Measurements from ENCODE around the gene PERM1.
"Not testable (repeated sequence)": the region's sequence is repeated elsewhere in the genome, so short reads cannot be mapped to it uniquely, and the experiment has no call there.

PERM1 gene

DNA sequence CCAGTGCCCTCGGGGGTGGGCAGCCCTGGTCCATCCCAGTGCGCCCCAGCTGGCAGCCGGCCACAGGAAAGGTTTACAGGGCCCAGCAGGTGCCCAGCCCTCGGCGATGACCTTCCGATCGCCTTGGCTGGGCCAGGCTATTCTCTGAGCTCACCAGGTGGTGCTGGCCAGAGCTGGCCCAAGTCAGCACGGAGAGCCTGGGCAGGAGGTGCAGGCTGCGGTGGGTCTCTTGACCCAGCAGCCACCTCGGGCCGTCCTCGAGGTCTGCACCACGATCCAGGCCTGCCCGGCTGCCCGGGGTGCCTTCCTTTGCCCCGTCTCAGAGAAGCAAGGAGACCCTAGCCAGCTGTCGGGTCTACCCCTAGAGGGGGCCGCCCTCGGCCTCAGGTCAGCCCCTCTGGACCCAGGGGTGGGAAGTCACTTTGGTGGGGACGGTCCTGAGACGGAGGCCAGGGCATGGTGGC, 370 bp downstream of the PERM1 start:
- H3K4me3 ChIP-seq (ENCODE audit: low read depth, low read length) = no peak overlapping the region
- TF ChIP-seq, protein P1, sequence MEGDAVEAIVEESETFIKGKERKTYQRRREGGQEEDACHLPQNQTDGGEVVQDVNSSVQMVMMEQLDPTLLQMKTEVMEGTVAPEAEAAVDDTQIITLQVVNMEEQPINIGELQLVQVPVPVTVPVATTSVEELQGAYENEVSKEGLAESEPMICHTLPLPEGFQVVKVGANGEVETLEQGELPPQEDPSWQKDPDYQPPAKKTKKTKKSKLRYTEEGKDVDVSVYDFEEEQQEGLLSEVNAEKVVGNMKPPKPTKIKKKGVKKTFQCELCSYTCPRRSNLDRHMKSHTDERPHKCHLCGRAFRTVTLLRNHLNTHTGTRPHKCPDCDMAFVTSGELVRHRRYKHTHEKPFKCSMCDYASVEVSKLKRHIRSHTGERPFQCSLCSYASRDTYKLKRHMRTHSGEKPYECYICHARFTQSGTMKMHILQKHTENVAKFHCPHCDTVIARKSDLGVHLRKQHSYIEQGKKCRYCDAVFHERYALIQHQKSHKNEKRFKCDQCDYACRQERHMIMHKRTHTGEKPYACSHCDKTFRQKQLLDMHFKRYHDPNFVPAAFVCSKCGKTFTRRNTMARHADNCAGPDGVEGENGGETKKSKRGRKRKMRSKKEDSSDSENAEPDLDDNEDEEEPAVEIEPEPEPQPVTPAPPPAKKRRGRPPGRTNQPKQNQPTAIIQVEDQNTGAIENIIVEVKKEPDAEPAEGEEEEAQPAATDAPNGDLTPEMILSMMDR (IDR thresholded peaks at IDR 0.05; ENCODE audit: low read depth, low read length, missing control alignments) = no peak
- DNase-seq (ENCODE audit: low read depth) = no peak

DNA sequence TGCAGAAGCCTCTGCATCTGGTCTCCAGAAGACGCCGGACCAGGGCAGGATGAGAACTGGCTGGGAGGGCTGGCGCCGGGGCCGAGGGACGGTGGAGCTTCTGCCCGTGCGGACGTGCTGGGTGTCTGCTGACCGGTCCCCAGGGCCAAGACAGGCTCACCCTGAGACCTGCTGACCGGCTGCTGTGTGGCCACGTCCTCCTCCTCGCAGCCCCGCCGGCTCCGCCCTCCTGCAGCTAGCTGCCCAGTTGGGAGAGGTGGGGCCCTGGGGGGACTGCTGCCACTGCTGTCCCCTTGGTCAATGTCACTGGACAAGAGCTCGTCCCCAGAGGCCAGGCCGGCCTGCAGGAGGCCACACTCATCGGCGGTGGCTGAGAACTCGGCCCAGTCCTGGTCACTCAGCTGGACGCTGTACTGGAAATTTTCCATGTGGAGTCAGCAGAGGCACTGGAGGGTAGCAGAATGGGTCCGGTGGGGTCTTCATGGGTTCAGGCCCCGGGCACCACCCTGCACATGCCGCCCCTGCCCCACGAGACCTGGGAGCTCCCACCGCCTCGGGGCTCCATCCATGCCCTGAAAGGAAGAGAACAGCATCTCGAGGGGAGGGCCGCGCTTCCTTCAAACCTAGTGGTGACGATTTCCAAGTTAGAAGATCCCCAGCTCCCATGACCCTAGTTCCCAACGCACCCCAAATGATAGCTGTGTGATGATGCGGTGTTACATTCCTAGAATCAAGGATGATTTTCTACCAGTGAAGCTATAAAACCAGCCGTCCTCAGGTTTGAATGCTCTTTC, 1.1 kb downstream of the PERM1 start:
- no peak overlapping the region for H3K4me3 ChIP-seq (ENCODE audit: low read depth, low read length)
- DNase-seq (ENCODE audit: low read depth) = no peak
- TF ChIP-seq, protein P1 (IDR thresholded peaks at IDR 0.05; ENCODE audit: low read depth, low read length, missing control alignments) = no peak

DNA sequence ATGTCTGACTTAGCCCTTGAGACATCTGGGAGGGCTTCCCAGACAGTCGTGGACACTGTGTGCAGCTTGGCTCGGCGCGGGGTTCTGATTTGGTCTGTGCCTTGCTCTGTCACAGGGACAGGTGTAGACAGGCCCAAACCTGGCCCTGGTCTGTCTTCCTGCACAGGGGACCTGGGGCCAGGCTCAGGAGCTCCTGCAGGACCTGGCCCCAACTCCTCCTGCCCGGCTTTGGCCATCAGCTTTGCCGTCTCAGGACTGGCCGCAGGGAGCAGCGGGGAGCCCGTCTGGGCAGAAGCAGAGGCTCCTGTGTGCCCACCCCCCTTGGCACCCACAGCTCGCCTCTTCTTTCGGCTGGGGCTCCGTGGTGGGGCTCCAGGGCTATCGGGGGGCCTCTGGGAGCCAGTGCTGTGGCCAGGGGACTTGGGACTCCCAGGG, 1.7 kb downstream of the PERM1 start:
- TF ChIP-seq, protein P1 (IDR thresholded peaks at IDR 0.05; ENCODE audit: low read depth, low read length, missing control alignments) = no peak
- DNase-seq (ENCODE audit: low read depth) = no peak
- no peak overlapping the region for H3K4me3 ChIP-seq (ENCODE audit: low read depth, low read length)

DNA sequence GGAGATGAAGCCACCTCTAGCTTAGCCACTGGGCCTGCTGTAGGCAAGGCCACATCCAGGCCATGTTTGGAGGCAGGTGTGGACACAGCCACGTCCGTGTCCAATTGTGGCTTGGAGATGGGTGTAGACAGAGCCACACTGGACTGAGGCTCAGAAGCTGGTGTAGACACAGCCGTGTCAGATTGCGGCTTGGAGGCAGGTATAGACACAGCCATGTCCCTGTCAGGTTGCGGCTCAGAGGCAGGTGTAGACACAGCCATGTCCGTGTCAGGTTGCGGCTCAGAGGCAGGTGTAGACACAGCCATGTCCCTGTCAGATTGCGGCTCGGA, 2.2 kb downstream of the PERM1 start:
- no peak overlapping the region for H3K4me3 ChIP-seq (ENCODE audit: low read depth, low read length)
- no peak for DNase-seq (ENCODE audit: low read depth)
- TF ChIP-seq, protein P1 (IDR thresholded peaks at IDR 0.05; ENCODE audit: low read depth, low read length, missing control alignments) = no peak

DNA sequence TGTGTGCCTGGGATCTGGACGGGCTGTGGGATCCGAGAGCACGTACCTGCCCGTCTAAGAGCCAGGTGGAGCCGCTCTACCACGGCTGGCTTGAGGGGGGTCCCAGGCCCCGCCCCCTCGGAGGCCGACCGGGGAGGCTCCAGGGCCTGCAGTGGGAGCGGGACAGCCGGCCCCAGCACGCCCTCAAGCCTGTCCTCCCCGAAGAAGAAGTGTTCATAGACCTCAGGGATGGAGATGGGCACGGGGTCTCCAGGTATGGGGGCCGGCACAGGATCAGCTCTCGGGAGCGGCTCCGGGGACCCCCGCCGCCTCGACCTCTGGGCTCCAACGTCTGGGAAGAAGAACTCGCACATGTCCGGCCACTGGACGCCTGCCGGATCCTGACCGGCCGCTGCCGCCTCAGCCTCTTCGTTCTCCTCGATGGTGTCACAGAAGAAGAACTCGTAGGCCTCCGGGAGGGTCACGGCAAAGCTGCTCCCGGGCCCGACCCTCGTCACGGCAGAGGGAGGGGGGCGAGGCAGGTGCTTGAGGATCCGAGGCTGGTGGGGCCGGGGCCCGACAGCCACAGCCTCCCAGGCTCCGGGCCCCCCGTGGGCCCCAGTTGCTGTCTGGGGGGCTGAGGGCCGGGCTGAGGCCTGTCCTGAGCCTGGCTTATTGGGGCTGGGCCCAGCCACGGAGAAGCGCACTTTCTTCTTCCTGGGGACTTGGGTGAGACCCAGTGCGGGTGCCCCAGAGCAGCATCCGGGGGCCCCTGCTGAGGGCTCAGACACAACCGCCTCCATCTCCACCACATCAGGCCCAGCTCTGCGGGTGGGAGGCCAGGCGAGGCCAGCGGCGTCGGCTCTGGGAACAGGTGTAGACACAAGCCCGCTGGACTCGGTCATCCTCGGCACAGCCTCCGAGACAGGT, 2.8 kb downstream of the PERM1 start:
- TF ChIP-seq, protein P1 (IDR thresholded peaks at IDR 0.05; ENCODE audit: low read depth, low read length, missing control alignments) = no peak

DNA sequence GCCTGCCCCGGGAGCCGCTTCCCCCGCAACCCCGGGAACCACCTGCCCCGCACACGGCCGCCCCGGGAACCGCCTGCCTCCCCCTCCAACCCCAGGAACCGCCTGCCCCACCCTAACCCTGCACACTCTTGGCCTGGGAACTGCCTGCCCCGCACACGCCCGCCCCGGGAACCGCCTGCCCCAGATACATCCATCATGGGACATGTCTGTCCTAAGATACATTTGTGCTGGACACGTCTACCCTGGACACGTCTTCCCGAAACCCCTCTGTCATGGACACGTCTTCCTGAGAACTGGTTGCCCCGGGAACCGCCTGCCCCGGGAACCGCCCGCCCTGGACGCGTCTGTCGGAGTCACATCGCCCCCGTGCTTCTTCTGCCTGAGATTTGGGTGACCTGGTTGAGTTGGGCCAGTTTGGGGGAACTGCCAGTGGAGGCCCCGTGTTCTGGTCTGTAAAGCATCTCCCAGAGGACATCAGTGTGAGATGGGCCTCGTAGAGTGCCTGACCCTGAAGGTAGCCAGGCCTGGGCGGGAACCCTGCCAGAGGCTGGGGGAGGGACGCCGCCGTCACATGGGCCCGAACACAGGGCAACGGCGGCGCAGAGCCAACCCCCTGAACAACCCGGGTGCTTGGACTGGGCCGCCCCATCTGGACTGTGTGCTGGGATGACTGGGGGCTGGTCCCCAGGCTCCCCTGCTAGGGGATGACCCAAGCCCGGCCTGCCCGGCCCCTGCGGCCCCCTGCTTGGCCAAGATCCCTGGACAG, 3.6 kb downstream of the PERM1 start:
- TF ChIP-seq, protein P1 (IDR thresholded peaks at IDR 0.05; ENCODE audit: low read depth, low read length, missing control alignments) = no peak
- H3K4me3 ChIP-seq (ENCODE audit: low read depth, low read length) = no peak overlapping the region
- no peak for DNase-seq (ENCODE audit: low read depth)

More for the DNA sequence above, 2.8 kb downstream of the PERM1 start:
- DNase-seq (ENCODE audit: low read depth) = no peak
- no peak overlapping the region for H3K4me3 ChIP-seq (ENCODE audit: low read depth, low read length)

DNA sequence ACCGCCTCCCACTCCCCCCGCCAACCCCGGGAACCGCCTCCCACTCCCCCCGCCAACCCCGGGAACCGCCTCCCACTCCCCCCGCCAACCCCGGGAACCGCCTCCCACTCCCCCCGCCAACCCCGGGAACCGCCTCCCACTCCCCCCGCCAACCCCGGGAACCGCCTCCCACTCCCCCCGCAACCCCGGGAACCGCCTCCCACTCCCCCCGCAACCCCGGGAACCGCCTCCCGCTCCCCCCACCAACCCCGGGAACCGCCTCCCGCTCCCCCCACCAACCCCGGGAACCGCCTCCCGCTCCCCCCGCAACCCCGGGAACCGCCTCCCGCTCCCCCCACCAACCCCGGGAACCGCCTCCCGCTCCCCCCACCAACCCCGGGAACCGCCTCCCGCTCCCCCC, 5.1 kb downstream of the PERM1 start:
- not testable (repeated sequence) for H3K4me3 ChIP-seq (ENCODE audit: low read depth, low read length); DNase-seq (ENCODE audit: low read depth)

All from GM12864 (cell line).